ENCODE results near the gene LY6G5B. TPM values are rescaled to one million over a fixed set of nuclear protein-coding genes. Genes with fewer than 3 reads are reported as not detected.

The LY6G5B gene
- total RNA-seq, 2 donors from 2014 or later: 13.9 to 17.0 TPM

- no peak overlapping the region for H3K4me3 ChIP-seq (ENCODE audit: low read length)
- H3K36me3 Mint-ChIP-seq (ENCODE audit: low read depth): peaks cover 69% of the 10 kb centered on the region
- no peak for DNase-seq
- no peaks in the 10 kb centered on the region for H3K27me3 Mint-ChIP-seq (ENCODE audit: insufficient read depth)
- H3K4me1 ChIP-seq (ENCODE audit: control insufficient read depth, insufficient read depth, low read length): peaks cover 13% of the 10 kb centered on the region
- H3K27me3 ChIP-seq (ENCODE audit: control insufficient read depth, insufficient read depth, low read length, poor library complexity, severe bottlenecking): no peaks in the 10 kb centered on the region
- H3K9me3 Mint-ChIP-seq: no peaks in the 10 kb centered on the region
- 92 to 96% methylated on average over 7 to 9 of the region's 9 CpGs for WGBS, 2 experiments (ENCODE audit: insufficient coverage in 1 of 2, insufficient read length in 1 of 2)
- H3K9ac ChIP-seq (ENCODE audit: extremely low read depth, low read length, poor library complexity, severe bottlenecking): no peak overlapping the region
- H3K27ac ChIP-seq (ENCODE audit: low read depth, low read length): no peak overlapping the region
- no peak overlapping the region for H3K27ac Mint-ChIP-seq
- TF ChIP-seq CTCF (conservative IDR thresholded peaks at IDR 0.05): no peak
- H3K4me3 Mint-ChIP-seq: no peak overlapping the region
- H3K4me1 Mint-ChIP-seq: peaks cover 12% of the 10 kb centered on the region
- peaks cover 68% of the 10 kb centered on the region for H3K36me3 ChIP-seq (ENCODE audit: control insufficient read depth, insufficient read depth, low read length)
- no peaks in the 10 kb centered on the region for H3K9me3 ChIP-seq (ENCODE audit: control insufficient read depth, low read length)
These were observed 23.1 kb downstream of the LY6G5B start for GRCh38 chr6:31692886-31693285.

GRCh38 chr6:31693535-31693934 lies 23.8 kb downstream of the LY6G5B start:
- no peaks in the 10 kb centered on the region for H3K27me3 ChIP-seq (ENCODE audit: control insufficient read depth, insufficient read depth, low read length, poor library complexity, severe bottlenecking)
- no peak overlapping the region for H3K9ac ChIP-seq (ENCODE audit: extremely low read depth, low read length, poor library complexity, severe bottlenecking)
- no peaks in the 10 kb centered on the region for H3K9me3 ChIP-seq (ENCODE audit: control insufficient read depth, low read length)
- TF ChIP-seq CTCF (conservative IDR thresholded peaks at IDR 0.05): no peak
- no peak for DNase-seq
- no peak overlapping the region for H3K27ac ChIP-seq (ENCODE audit: low read depth, low read length)
- peaks cover 7% of the 10 kb centered on the region for H3K4me1 ChIP-seq (ENCODE audit: control insufficient read depth, insufficient read depth, low read length)
- H3K27ac Mint-ChIP-seq: no peak overlapping the region
- H3K9me3 Mint-ChIP-seq: no peaks in the 10 kb centered on the region
- peaks cover 65% of the 10 kb centered on the region for H3K36me3 Mint-ChIP-seq (ENCODE audit: low read depth)
- no peaks in the 10 kb centered on the region for H3K27me3 Mint-ChIP-seq (ENCODE audit: insufficient read depth)
- H3K36me3 ChIP-seq (ENCODE audit: control insufficient read depth, insufficient read depth, low read length): peaks cover 65% of the 10 kb centered on the region
- H3K4me3 Mint-ChIP-seq: no peak overlapping the region
- 92 to 100% methylated on average over 1 to 6 of the region's 6 CpGs for WGBS, 2 experiments (ENCODE audit: insufficient coverage in 1 of 2, insufficient read length in 1 of 2)
- H3K4me1 Mint-ChIP-seq: peaks cover 9% of the 10 kb centered on the region
- H3K4me3 ChIP-seq (ENCODE audit: low read length): no peak overlapping the region

GRCh38 chr6:31697555-31697954 lies 27.8 kb downstream of the LY6G5B start:
- H3K36me3 ChIP-seq (ENCODE audit: control insufficient read depth, insufficient read depth, low read length): peaks cover 57% of the 10 kb centered on the region
- Mint-ChIP-seq H3K27me3 (ENCODE audit: insufficient read depth) (no peaks in the 10 kb centered on the region), H3K36me3 (ENCODE audit: low read depth) (peaks cover 62% of the 10 kb centered on the region), H3K4me3 (no peak overlapping the region), H3K9me3 (no peaks in the 10 kb centered on the region), H3K27ac (no peak overlapping the region), H3K4me1 (peaks cover 17% of the 10 kb centered on the region)
- TF ChIP-seq CTCF (conservative IDR thresholded peaks at IDR 0.05): no peak
- no peak overlapping the region for H3K4me3 ChIP-seq (ENCODE audit: low read length)
- H3K27ac ChIP-seq (ENCODE audit: low read depth, low read length): no peak overlapping the region
- WGBS, 2 experiments (ENCODE audit: insufficient coverage in 1 of 2, insufficient read length in 1 of 2): 90% methylated on average over 3 of the region's 3 CpGs; no CpG with 5 or more reads in 1 of the 2 experiments
- H3K9me3 ChIP-seq (ENCODE audit: control insufficient read depth, low read length): no peaks in the 10 kb centered on the region
- peaks cover 7% of the 10 kb centered on the region for H3K4me1 ChIP-seq (ENCODE audit: control insufficient read depth, insufficient read depth, low read length)
- H3K27me3 ChIP-seq (ENCODE audit: control insufficient read depth, insufficient read depth, low read length, poor library complexity, severe bottlenecking): no peaks in the 10 kb centered on the region
- no peak overlapping the region for H3K9ac ChIP-seq (ENCODE audit: extremely low read depth, low read length, poor library complexity, severe bottlenecking)
- no peak for DNase-seq

All from endodermal cell (in vitro differentiated cells).